ENCODE data around the gene TNIK. TPM values are rescaled to one million over a fixed set of nuclear protein-coding genes. Genes with fewer than 3 reads are reported as not detected.
A peak's percentile ranks its signal among the peaks of the same experiment; 100 is the strongest.

The TNIK gene
- total and polyA plus RNA-seq, 2 experiments from 2014 or later = 14.6 to 34.3 TPM

DNA sequence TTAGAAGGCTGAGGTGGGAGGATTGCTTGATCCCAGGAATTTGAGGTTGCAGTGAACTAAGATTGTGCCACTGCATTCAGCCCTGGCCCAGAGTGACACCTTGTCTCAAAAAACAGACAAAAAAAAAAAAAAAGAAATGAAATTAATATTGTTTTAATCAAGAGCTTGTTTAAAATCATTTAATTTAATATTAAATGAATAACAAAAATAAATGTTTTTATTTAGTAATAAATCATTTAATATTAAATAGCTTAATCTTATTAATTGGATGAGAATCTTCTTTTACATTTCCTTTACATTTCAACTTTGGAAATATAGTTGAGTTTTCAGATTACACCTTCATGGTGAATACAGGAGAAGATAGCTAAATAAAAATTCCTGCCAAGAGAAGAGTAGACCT is 29.7 kb downstream of the TNIK start:
- no peaks in the 10 kb centered on the region for H3K9me2 ChIP-seq (ENCODE audit: insufficient read depth)
- H3K27ac ChIP-seq (ENCODE audit: low read depth) = peak overlapping the region; percentile 97
- peaks cover 9% of the 10 kb centered on the region for H3F3A ChIP-seq (replicated peaks; ENCODE audit: low read depth)
- no peaks in the 10 kb centered on the region for H4K20me1 ChIP-seq (replicated peaks; ENCODE audit: insufficient read depth)
- Mint-ChIP-seq H3K9me3 (no peaks in the 10 kb centered on the region), H3K27me3 (ENCODE audit: insufficient read depth, low read depth, poor library complexity) (no peaks in the 10 kb centered on the region), H3K4me3 (no peak overlapping the region), H3K27ac (peak overlapping the region; percentile 60), H3K4me1 (peaks cover 23% of the 10 kb centered on the region), H3K36me3 (ENCODE audit: low read depth) (peaks cover 11% of the 10 kb centered on the region; the same call in 2 of the 3 replicates)
- H3K4me3 ChIP-seq = no peak overlapping the region
- H2AFZ ChIP-seq = no peak overlapping the region
- TF ChIP-seq ZNF114 (CRISPR knock-in tag; IDR thresholded peaks at IDR 0.05) (no peak), ZNF331 (CRISPR knock-in tag; IDR thresholded peaks at IDR 0.05; ENCODE audit: low read depth) (no peak), JUNB (IDR thresholded peaks at IDR 0.05; ENCODE audit: unreplicated experiment) (no peak), POLR2AphosphoS5 (IDR thresholded peaks at IDR 0.05; ENCODE audit: low read depth) (no peak), CREB1 (CRISPR knock-in tag; IDR thresholded peaks at IDR 0.05; ENCODE audit: low read depth) (no peak), STAT1 (IDR thresholded peaks at IDR 0.05; ENCODE audit: unreplicated experiment) (no peak), NANOG (IDR thresholded peaks at IDR 0.05; ENCODE audit: borderline replicate concordance) (no peak), EZH2 (IDR thresholded peaks at IDR 0.05; ENCODE audit: low read depth, unreplicated experiment) (no peak), EZH2phosphoT487 (IDR thresholded peaks at IDR 0.05; ENCODE audit: unreplicated experiment) (no peak)
- TF ChIP-seq, protein P1, sequence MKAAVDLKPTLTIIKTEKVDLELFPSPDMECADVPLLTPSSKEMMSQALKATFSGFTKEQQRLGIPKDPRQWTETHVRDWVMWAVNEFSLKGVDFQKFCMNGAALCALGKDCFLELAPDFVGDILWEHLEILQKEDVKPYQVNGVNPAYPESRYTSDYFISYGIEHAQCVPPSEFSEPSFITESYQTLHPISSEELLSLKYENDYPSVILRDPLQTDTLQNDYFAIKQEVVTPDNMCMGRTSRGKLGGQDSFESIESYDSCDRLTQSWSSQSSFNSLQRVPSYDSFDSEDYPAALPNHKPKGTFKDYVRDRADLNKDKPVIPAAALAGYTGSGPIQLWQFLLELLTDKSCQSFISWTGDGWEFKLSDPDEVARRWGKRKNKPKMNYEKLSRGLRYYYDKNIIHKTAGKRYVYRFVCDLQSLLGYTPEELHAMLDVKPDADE (IDR thresholded peaks at IDR 0.05) = no peak
- TF ChIP-seq, protein P2, sequence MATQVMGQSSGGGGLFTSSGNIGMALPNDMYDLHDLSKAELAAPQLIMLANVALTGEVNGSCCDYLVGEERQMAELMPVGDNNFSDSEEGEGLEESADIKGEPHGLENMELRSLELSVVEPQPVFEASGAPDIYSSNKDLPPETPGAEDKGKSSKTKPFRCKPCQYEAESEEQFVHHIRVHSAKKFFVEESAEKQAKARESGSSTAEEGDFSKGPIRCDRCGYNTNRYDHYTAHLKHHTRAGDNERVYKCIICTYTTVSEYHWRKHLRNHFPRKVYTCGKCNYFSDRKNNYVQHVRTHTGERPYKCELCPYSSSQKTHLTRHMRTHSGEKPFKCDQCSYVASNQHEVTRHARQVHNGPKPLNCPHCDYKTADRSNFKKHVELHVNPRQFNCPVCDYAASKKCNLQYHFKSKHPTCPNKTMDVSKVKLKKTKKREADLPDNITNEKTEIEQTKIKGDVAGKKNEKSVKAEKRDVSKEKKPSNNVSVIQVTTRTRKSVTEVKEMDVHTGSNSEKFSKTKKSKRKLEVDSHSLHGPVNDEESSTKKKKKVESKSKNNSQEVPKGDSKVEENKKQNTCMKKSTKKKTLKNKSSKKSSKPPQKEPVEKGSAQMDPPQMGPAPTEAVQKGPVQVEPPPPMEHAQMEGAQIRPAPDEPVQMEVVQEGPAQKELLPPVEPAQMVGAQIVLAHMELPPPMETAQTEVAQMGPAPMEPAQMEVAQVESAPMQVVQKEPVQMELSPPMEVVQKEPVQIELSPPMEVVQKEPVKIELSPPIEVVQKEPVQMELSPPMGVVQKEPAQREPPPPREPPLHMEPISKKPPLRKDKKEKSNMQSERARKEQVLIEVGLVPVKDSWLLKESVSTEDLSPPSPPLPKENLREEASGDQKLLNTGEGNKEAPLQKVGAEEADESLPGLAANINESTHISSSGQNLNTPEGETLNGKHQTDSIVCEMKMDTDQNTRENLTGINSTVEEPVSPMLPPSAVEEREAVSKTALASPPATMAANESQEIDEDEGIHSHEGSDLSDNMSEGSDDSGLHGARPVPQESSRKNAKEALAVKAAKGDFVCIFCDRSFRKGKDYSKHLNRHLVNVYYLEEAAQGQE (IDR thresholded peaks at IDR 0.05; ENCODE audit: unreplicated experiment) = no peak
- TF ChIP-seq, protein P3, sequence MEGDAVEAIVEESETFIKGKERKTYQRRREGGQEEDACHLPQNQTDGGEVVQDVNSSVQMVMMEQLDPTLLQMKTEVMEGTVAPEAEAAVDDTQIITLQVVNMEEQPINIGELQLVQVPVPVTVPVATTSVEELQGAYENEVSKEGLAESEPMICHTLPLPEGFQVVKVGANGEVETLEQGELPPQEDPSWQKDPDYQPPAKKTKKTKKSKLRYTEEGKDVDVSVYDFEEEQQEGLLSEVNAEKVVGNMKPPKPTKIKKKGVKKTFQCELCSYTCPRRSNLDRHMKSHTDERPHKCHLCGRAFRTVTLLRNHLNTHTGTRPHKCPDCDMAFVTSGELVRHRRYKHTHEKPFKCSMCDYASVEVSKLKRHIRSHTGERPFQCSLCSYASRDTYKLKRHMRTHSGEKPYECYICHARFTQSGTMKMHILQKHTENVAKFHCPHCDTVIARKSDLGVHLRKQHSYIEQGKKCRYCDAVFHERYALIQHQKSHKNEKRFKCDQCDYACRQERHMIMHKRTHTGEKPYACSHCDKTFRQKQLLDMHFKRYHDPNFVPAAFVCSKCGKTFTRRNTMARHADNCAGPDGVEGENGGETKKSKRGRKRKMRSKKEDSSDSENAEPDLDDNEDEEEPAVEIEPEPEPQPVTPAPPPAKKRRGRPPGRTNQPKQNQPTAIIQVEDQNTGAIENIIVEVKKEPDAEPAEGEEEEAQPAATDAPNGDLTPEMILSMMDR (conservative IDR thresholded peaks at IDR 0.05; ENCODE audit: low read depth in 2 of 2) = no peak
- TF ChIP-seq, protein P4, sequence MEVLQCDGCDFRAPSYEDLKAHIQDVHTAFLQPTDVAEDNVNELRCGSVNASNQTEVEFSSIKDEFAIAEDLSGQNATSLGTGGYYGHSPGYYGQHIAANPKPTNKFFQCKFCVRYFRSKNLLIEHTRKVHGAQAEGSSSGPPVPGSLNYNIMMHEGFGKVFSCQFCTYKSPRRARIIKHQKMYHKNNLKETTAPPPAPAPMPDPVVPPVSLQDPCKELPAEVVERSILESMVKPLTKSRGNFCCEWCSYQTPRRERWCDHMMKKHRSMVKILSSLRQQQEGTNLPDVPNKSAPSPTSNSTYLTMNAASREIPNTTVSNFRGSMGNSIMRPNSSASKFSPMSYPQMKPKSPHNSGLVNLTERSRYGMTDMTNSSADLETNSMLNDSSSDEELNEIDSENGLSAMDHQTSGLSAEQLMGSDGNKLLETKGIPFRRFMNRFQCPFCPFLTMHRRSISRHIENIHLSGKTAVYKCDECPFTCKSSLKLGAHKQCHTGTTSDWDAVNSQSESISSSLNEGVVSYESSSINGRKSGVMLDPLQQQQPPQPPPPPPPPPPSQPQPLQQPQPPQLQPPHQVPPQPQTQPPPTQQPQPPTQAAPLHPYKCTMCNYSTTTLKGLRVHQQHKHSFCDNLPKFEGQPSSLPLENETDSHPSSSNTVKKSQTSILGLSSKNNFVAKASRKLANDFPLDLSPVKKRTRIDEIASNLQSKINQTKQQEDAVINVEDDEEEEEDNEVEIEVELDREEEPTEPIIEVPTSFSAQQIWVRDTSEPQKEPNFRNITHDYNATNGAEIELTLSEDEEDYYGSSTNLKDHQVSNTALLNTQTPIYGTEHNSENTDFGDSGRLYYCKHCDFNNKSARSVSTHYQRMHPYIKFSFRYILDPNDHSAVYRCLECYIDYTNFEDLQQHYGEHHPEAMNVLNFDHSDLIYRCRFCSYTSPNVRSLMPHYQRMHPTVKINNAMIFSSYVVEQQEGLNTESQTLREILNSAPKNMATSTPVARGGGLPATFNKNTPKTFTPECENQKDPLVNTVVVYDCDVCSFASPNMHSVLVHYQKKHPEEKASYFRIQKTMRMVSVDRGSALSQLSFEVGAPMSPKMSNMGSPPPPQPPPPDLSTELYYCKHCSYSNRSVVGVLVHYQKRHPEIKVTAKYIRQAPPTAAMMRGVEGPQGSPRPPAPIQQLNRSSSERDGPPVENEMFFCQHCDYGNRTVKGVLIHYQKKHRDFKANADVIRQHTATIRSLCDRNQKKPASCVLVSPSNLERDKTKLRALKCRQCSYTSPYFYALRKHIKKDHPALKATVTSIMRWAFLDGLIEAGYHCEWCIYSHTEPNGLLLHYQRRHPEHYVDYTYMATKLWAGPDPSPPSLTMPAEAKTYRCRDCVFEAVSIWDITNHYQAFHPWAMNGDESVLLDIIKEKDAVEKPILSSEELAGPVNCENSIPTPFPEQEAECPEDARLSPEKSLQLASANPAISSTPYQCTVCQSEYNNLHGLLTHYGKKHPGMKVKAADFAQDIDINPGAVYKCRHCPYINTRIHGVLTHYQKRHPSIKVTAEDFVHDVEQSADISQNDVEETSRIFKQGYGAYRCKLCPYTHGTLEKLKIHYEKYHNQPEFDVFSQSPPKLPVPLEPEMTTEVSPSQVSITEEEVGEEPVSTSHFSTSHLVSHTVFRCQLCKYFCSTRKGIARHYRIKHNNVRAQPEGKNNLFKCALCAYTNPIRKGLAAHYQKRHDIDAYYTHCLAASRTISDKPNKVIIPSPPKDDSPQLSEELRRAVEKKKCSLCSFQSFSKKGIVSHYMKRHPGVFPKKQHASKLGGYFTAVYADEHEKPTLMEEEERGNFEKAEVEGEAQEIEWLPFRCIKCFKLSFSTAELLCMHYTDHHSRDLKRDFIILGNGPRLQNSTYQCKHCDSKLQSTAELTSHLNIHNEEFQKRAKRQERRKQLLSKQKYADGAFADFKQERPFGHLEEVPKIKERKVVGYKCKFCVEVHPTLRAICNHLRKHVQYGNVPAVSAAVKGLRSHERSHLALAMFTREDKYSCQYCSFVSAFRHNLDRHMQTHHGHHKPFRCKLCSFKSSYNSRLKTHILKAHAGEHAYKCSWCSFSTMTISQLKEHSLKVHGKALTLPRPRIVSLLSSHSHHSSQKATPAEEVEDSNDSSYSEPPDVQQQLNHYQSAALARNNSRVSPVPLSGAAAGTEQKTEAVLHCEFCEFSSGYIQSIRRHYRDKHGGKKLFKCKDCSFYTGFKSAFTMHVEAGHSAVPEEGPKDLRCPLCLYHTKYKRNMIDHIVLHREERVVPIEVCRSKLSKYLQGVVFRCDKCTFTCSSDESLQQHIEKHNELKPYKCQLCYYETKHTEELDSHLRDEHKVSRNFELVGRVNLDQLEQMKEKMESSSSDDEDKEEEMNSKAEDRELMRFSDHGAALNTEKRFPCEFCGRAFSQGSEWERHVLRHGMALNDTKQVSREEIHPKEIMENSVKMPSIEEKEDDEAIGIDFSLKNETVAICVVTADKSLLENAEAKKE (CRISPR knock-in tag; IDR thresholded peaks at IDR 0.05) = no peak
- ATAC-seq (no peak), DNase-seq (ENCODE audit: low spot score) (no peak)
- peak overlapping the region; percentile 74; the same call in 1 of the 2 replicates for H3K4me2 ChIP-seq
- peaks cover 56% of the 10 kb centered on the region for H3K79me2 ChIP-seq (replicated peaks; ENCODE audit: insufficient read depth)
- peaks cover 63% of the 10 kb centered on the region for H3K4me1 ChIP-seq (ENCODE audit: insufficient read depth)
- H3K36me3 ChIP-seq (ENCODE audit: insufficient read depth) = no peaks in the 10 kb centered on the region
- H3K27me3 ChIP-seq (ENCODE audit: insufficient read depth) = no peaks in the 10 kb centered on the region
